Measurements from ENCODE around the gene HMOX2. TPM values are rescaled to one million over a fixed set of nuclear protein-coding genes. Genes with fewer than 3 reads are reported as not detected.

HMOX2 gene
- total RNA-seq, 4 donors from 2014 or later: 46.9 to 94.0 (median 75.0) TPM

DNA sequence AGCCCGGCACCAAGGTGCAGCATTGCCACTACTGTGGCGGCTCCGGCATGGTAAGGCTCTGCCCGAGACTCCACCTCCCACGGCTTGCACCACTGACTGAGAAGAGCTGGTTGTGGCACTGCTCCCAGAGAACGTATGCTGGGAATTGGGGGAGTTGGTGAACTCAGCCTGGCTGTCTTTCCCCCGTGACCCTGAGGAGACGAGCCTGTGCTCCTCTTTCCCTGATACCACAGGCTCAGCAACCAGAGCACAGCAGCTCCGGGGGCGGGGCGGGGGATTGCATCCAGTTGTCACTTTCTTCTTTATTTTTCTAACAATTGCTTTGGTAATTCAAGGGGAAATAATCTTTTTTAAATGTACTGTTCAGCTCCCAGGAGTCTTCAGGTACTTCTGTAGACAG, 33.8 kb upstream of the HMOX2 start:
- no peak for TF ChIP-seq CTCF (IDR thresholded peaks at IDR 0.05)
- no peak for TF ChIP-seq POLR2A (IDR thresholded peaks at IDR 0.05)
- H3K4me3 ChIP-seq: no peak overlapping the region
- no peak for DNase-seq
- 91% methylated on average over 4 to 11 of the region's 11 CpGs for WGBS, 2 donors
- intact Hi-C loops (cut with DNase I): no loop called here
- H3K27me3 ChIP-seq: no peaks in the 10 kb centered on the region
- no peaks in the 10 kb centered on the region for H3K4me1 ChIP-seq
- H3K36me3 ChIP-seq: peaks cover 48 to 100% (median 49%) of the 10 kb centered on the region in 3 donors
- H3K27ac ChIP-seq: no peak overlapping the region
- H3K9me3 ChIP-seq: no peaks in the 10 kb centered on the region

DNA sequence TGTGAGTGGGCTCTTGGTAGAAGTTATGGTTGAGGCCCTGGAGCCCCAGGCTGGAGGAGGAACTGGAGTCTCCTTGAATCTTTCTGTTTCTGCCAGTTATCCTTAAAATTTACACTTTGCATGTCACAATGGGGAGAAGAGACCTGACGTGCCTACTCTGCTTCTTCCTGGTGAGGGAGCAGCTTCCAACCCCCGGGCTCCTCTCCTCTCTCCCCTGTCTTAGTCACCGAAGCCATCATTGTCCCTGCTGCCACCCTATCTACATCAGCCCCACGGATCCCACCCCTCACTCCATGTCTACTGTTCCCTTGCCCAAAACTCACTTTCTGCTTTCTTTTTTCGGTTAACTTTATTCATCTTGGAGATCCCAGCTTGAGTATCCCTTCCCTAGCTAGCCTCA, 32.9 kb upstream of the HMOX2 start:
- Histone ChIP-seq H3K4me1 (no peaks in the 10 kb centered on the region), H3K36me3 (peaks cover 45 to 100% (median 48%) of the 10 kb centered on the region in 3 donors), H3K27me3 (no peaks in the 10 kb centered on the region), H3K9me3 (no peaks in the 10 kb centered on the region), H3K27ac (no peak overlapping the region), H3K4me3 (no peak overlapping the region)
- intact Hi-C loops (cut with DNase I): no loop called here
- DNase-seq: no peak
- WGBS, 2 donors: 68 to 74% methylated on average over 5 of the region's 5 CpGs
- TF ChIP-seq POLR2A (IDR thresholded peaks at IDR 0.05) (no peak), CTCF (IDR thresholded peaks at IDR 0.05) (no peak)

DNA sequence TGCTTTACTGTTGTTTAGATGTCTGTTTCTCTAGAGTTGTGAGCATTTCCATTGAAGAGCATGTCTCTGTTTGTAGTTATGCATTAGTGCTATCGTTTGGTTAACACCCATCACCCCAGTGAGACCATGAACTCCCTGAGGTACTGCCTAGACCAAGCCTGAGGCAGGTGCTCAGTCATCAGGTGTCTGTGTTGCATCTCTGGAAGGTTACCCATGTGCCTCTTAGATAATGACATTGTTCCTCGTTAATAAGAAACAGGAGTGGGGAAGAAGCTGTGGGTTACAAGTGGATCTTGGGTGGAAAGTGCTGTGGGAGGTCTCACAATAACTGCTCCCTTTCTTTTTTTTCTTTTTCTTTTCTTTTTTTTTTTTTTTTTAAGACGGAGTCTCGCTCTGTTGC, 32.2 kb upstream of the HMOX2 start:
- no peak for DNase-seq
- Histone ChIP-seq H3K36me3 (peaks cover 51 to 100% (median 52%) of the 10 kb centered on the region in 3 donors), H3K27ac (no peak overlapping the region), H3K4me3 (no peak overlapping the region), H3K4me1 (no peaks in the 10 kb centered on the region), H3K9me3 (no peaks in the 10 kb centered on the region), H3K27me3 (no peaks in the 10 kb centered on the region)
- intact Hi-C loops (cut with DNase I): no loop called here
- no peak for TF ChIP-seq CTCF (IDR thresholded peaks at IDR 0.05)
- no peak for TF ChIP-seq POLR2A (IDR thresholded peaks at IDR 0.05)
- WGBS, 2 donors: 91 to 96% methylated on average over 2 to 4 of the region's 4 CpGs

- Histone ChIP-seq H3K27ac (no peak overlapping the region), H3K4me3 (no peak overlapping the region), H3K4me1 (no peaks in the 10 kb centered on the region), H3K9me3 (no peaks in the 10 kb centered on the region), H3K36me3 (peaks cover 42 to 100% (median 55%) of the 10 kb centered on the region in 3 donors), H3K27me3 (no peaks in the 10 kb centered on the region)
- intact Hi-C loops (cut with DNase I): no loop called here
- 83 to 88% methylated on average over 1 to 6 of the region's 14 CpGs for WGBS, 2 donors
- DNase-seq: no peak
- TF ChIP-seq CTCF (IDR thresholded peaks at IDR 0.05): no peak
- TF ChIP-seq POLR2A (IDR thresholded peaks at IDR 0.05): no peak
These were observed 25.8 kb upstream of the HMOX2 start for GRCh38 chr16:4450430-4450829.

- DNase-seq: no peak
- intact Hi-C loops (cut with DNase I): no loop called here
- WGBS, 2 donors: 90 to 93% methylated on average over 10 to 14 of the region's 14 CpGs
- no peak overlapping the region for H3K4me3 ChIP-seq
- no peaks in the 10 kb centered on the region for H3K9me3 ChIP-seq
- H3K4me1 ChIP-seq: no peaks in the 10 kb centered on the region
- no peaks in the 10 kb centered on the region for H3K27me3 ChIP-seq
- no peak for TF ChIP-seq POLR2A (IDR thresholded peaks at IDR 0.05)
- no peak for TF ChIP-seq CTCF (IDR thresholded peaks at IDR 0.05)
- H3K27ac ChIP-seq: no peak overlapping the region
- peaks cover 46 to 100% (median 59%) of the 10 kb centered on the region in 3 donors for H3K36me3 ChIP-seq
These were observed 25.2 kb upstream of the HMOX2 start for GRCh38 chr16:4450931-4451519.
